HPDE6-E6E7 (cell line): ENCODE results near the gene PROX2.

Experiments
- DNase-seq: peaks from one replicate; pipeline ENCODE4 v3.0.0; 2011; ENCODE audit warnings: missing footprints; ENCODE audit errors: extremely low spot score

PROX2 gene

DNA sequence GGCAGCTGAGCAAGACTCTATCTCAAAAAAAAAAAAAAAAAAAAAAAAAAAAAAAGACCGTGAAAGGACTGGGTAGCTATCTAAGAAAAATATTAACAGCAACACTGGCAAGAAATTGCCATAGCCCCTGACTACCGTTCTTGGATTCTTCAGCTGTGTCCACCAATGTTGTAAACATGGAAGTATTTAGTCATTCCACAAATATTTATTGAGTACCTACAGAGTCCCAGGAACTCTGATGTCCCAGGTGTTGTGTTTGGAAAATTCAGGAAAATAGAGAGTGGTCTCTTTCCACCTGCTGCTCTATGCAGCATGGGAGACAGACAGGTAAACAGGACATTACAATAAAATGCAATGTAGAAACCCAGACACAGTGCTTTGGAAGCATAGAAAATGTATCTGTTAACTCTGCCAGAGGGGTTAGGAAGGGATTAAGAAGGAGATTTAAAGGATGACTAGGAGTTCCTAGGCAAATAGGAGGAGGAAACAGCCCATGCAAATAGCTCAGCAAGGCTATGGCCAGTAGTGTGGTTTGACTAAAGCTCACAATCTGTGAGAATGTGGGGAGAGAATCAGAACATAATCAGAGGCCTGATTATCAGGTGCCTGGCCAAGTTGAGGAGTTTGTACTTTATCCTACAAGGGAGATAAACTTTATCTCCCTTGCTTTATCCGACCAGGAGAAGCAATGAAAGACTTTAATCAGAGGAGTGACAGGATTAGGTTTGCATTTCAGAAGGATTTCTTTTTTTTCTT is 3.7 kb upstream of the PROX2 start:
- no peak for DNase-seq

DNA sequence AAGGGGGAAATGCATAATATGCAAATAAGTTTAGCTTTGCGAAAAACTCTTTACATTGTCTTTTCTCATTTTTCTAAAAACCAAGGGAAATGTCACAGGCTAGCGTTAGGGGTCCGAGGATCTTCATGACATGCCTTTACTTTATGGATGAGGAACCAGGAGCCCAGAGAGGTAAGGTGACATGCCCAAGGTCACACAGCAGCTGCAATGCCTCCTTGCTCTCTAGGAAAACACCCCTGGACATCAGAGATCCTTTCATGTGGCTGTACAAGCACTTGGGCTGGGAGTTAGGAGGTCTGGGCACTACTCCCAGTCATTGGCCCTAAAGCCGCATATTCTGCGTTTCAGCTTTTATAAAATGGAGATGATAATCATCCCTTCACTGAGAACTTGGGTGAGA is 741 bp downstream of the PROX2 start:
- no peak for DNase-seq

DNA sequence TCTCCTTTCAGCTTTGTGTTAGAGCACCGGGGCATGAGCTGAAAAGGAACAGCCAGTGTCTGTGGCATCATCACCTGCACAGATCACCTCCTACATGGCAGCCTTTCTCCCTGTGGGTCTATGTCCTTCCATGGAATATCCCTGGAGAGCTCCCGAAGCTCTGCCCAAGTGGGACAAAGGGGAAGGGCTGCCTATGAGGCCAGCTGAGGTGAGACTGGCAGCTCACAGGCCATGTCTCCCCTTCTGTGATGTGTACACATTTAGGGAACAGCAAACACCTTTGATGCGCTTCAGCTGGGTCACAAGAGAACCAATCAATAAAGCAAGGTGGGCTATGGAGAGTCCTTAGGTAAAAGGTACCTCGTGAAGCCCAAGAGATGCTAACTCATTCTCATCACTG is 4.1 kb downstream of the PROX2 start:
- DNase-seq = no peak

DNA sequence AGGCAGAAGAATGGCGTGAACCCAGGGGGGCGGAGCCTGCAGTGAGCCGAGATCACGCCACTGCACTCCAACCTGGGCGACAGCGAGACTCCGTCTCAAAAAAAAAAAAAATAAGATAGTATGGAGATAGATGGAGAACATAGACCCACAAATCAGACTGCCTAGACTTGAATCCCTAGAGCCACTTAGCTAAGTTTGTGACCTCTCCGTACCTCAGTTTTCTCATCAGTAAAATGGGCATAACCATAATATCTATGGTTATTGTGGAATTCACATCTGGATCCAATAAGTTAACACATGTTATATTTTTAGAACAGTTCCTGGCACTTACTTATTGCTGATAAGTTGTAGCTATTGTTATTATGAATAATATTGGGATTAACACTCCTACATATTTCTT is 7.2 kb downstream of the PROX2 start:
- no peak for DNase-seq

DNA sequence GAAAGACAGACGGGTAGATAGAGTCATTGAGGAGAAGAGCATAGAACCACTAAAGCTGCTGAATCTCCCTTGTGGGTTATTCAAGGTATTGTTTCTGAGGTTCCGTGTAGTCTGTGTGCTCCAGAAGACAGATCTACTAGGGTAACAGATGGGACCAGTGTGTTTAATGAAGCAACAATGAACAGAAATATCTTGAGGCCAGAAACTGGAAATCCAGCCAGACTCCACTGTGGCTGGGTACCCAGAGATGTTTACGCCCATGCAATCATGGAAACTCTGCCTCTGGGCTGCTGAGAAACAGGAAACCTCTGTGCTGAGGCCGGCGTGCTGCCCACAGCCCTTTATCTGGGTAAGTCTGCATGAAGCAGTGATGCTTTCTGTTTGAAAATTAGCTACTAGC is 8.3 kb downstream of the PROX2 start:
- DNase-seq = no peak

DNA sequence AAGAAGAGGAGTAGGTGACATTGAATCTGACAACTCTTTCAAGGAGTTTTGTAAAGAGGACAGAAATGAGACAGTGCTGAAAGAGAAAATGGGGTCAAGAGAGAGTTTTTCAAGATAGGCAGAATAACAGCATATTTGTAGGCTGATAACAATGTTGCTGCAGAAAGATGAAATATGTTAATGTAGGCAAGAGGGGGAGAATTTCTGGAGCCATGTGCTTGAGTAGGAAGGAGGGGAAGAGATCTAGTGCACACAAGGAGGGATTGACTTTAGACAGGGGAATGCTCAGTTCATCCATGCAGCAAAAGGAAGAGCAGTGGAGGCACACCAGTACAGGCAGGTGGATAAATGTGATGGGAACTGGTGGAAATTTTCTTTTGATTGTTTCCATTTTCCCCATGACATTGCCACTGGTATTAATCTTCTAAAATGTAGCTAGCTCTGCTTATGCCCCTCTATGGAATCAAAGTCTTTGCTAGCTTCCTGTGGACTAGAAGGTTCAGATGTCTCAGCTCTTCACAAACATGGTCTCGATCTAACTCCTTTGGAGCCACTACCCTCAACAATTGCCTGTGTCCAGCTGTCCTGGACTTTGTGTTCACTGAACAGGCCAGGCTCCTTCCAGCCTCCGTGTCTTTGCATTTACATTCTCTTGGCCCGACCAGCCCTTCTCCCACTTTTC is 9.1 kb downstream of the PROX2 start:
- DNase-seq = no peak

DNA sequence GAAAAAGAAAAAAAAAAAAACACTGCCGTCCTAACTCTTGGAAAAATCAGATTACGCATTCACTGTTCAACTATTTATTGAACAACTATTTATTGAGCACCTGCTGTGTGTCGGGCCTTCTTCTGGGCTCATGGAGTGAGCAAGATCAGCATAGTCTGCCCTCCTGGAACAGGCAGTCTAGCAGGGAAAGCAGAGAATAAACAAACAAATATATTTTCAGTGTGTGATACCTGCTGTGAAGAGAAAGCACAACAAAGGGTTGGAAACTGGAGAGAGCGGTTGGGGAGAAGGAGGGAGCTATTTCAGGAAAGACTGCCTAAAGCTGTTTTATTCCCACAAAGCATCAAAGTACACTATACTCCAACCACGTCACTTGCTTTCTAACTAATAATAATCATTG is 10.8 kb downstream of the PROX2 start:
- DNase-seq = no peak

DNA sequence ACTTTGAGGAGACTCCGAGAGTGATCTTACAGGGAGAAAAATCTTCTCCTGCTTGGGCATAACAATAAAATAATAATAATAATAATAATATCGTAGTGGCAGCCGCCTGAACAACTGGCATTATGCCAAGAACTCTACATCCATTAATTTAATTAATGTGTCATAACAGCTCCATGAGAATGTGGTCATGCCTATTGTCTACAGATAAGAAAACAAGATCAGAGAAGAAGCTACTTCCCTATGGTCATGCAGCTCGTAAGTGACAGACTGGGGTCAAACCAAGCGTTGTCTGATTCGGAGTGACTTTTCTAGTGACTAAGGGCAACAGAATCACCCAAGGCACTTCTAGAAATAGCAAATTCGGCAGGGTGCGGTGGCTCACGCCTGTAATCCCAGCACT is 11.7 kb downstream of the PROX2 start:
- DNase-seq = no peak

DNA sequence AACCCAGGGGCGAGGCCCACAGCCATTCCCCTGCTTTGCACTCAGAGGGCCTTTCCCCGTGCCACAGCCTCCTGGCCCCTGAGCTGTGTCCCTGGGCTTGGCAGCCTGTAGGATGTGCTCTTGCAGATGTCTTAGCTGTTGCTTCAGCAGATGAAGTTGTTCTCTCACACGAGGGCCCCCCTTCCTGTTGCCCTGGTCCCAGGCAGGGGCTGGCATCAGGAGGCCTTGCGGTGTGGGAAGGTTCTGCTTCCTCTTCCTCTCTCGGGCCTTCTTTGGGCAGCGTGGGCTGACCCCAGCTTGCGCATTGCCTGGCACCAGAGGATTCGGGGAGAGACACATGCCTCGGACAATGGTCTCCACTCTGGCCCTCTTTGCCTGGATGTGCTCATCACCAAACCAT is 12.7 kb downstream of the PROX2 start:
- DNase-seq = no peak

DNA sequence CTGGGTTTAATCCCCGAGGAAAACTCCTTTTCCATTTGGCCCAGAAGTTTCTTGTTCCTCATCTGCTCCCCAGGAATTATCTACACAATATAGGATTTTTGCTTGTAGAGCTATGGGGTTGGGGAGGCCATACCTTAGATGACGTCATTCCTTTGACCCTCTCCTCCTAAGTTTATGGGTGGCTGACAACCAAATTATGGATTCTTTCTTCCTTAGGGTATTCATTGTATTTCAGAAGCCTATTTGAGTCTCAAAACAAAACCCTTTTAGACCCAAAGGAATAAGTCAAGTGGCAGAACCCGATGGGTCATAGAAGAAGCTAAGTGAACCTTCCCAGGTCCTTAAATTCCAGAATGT is 14.2 kb downstream of the PROX2 start:
- DNase-seq = no peak

DNA sequence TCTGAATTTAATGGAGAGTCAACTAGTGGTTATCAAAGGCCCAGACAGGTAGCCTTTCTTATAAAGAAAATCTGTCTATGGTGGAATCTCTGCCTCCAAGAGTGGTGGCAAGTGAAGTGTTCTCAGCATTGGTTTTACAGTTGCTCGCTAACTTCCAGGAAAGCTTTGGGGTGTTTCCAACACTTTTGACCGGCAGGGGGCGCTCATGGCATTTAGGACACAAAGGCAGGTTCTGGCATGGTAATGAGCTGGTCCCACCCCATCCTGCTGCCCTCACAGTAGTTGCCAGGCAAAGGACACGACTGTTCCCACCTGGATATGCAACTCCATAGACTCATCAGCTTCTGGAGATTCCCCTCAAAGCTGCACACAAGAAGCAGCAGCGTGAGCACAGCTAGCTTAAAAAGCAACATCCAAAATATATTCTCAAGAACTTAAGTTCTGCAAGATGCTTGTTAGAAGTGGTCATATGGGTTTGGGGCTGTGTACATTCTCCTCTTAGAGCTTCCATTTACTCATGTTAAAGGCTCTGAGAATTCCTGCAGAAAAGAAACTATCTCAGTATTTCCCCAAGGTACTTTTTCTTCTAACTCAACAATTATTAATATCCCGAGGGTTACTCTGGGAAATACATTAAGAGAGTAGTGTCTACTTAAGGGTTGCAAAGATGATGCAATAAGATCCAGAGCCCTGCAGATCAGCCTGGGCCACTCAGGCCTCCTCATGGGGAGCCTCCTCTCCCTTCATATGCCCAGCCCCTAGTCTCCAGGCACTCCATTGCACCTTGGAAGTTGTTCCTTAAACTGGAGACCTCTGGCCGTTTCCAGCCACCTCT is 14.8 kb downstream of the PROX2 start:
- DNase-seq = peak; percentile 69

DNA sequence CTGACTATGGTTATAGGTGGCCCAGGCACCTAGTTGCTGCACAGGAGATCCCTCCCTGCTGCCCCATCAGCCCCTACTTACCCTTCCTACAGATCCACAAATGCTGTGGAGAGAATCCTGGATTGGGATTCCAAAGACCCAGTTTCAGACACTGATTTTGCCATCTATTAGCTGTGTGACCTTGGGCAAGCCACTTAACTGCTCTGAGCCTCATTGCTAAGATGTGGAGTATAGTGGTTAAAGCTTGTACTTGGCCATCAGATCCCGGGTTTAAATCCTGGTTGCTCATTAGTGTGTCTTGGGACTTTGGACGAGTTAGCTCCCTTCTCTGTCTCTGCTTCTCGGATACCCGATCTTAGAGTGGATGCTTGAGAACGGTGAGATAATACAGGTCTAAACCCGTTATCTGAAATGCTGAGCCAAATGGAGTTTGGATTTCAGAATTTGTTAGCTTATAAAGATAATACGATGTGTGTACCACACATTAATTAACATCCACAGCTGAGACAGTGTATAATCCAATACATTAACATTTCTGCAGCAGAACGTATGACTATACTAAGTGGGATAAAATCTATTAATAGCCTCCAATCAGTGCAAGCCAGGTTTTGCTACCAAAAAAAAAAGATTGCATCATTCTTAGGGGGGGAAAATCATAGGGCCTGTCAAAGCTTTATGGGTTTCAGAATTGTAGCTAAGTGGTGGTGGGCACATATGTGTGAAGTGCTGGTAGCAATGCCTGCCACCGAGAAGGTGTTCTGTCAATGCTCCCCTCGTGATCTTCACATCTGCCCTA is 16.0 kb downstream of the PROX2 start:
- no peak for DNase-seq

DNA sequence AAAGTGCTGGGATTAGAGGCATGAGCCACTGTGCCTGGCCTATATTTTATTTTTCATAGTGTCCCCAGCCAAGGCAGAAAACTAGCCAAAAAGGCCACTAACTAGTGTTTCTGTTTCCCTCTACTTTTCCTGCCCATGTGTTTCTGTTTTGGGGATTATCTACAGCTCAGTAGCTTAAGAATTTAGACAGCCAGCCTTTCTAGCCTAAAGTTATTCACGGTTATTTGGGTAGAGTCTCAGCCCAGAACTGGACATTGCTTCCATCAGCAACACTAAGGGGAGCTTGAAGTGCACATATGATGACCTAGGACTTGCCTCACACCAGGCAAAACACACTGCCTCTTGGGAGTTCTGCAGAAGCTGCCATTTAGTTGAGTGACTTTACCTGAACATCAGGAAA is 17.9 kb downstream of the PROX2 start:
- DNase-seq = no peak

DNA sequence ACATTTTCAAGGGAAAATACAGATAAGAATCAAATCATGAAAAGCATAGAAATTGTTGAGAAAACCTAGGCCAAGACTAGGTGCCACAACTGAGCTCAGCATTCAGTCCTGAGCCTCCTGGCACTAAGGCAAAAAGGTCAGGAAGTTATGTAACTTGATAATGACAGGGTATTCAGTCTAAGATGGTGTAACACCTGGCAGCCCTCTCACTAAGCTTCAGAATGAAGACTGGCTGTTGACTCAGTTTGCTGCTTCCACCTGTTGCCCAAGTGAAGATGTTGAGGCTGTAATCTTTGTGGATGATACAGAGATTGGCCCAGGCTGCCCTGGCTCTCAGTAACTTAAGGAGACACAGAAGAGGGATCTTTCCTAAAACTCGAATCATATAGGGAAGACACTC is 19.6 kb downstream of the PROX2 start:
- DNase-seq = no peak

DNA sequence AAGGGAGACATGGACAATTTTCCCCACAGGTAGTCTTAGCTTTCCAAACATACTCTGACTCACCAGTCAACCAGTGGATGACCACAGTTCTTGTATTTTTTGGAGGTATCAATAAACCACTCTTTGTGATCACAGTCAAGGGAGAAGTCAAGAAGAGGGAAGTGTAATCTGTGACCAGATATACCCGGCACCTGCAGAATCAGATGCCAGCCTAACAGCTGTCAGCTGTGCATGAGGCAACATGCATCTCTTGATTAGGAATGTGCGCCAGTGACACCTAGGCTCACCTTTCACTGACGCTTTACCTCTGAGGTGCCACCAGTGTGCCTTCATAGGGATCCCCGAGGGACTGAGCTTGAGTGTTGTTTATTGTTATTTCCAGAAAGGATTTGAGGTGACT is 20.0 kb downstream of the PROX2 start:
- DNase-seq = no peak

DNA sequence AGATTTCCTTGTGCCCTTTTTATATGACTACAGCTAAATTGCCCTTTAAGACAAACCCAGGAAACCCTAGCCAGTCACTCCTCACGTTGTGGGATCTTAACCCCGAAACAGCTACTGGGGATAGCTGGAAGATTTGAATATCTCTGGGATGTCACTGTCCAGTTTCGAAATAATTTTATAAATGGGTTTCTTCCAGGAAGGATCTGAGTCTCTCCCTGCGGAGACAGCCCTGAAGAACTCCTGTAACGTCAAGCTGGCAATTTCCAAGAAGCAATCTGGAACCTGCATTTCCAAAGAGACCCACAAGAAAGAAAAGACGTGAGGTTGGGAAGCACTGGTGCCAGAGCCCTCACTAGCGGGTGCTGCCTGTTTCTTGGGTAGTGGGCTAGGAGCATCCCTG is 20.9 kb downstream of the PROX2 start:
- no peak for DNase-seq

DNA sequence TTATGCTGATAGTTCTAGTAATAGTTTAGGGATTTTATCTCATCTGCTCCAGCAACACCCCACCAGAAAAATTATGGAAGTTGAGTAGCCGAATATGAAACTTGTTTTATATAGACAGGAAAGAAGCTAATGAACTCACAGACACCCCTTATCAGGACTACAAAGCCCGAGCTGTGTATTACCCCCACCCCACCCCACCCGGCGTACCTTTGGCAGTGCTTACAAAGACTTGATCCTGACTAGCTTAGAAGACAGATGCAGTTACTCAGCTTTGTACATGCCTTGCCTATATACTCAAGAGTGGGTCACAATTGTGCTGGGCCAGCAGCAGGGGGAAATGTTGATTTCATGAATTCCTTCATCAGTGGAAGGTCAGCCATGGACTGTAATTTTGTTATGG is 22.4 kb downstream of the PROX2 start:
- DNase-seq = no peak

DNA sequence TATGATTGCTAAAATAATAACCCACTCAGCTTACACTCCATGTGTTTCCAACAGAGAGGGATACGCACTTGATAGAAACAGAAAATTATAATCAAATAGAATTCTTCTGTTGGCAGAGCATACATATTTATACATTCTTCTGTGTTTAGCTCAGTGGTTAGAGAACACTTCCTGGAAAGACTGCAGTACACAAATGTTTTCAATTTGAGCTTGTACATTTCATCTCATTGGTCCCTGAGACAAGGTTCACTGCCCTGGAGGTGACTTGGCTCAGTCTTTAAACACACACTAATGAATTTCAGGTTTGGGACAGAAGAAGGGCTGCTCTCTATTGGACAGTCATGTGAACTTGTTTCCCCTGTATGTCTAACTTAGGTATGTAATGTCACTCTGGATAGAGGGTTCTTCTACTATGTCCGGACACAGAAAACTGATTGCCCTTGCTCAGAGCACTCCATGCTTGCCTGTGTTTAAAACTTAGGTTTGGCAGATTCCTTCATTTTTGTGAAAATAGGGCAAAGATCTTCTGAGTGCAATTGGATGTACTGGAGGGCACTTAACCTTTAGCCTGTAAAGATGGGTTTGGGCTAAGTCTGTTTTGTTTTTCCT is 22.9 kb downstream of the PROX2 start:
- no peak for DNase-seq

DNA sequence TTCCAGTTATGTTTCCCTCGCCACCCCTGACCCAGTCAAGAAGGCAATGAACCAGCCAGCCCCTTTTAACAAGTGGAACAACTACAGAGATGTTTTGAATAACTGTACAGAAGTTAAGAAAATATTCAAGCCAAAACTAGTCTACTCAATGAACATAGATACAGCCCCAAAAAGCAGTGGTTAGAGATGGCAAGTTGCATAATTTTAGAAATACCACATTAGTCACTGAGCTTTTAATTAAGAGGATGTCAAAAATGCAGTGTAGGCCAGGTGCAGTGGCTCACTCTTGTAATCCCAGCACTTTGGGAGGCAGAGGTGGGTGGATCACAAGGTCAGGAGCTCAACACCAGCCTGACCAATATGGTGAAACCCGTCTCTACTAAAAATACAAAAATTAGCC is 27.2 kb downstream of the PROX2 start:
- DNase-seq = no peak

DNA sequence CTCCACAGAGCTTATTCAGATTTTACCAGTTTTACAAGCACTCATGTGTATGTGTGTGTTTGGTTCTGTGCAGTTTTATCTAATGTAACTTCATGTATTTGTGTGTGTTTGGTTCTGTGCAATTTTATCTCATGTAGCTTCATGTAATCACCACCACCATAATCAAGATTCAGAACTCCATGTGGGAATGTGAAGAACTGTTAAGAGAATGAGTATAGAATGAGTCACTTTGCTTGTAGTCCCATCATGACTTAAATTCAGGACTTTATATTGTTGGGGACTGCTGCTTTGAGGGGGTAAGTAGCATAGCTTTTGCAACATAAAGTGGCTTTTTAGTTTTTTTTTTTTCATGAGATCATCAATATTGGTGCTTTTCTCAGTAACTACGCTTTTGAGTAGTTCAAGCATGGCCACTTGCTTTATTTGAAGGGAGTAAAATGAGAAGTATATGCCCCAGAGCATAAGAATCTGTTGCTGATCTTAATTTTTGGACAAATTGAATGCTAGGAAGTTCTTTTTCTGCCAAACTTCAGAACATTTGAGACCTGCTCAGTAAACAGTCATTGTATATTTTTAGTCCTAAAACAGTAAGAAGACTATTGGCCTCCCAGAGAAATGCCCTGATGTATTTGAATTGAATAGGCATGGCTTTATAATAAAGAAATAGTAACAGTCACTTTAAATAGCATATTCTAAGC is 28.8 kb downstream of the PROX2 start:
- no peak for DNase-seq

DNA sequence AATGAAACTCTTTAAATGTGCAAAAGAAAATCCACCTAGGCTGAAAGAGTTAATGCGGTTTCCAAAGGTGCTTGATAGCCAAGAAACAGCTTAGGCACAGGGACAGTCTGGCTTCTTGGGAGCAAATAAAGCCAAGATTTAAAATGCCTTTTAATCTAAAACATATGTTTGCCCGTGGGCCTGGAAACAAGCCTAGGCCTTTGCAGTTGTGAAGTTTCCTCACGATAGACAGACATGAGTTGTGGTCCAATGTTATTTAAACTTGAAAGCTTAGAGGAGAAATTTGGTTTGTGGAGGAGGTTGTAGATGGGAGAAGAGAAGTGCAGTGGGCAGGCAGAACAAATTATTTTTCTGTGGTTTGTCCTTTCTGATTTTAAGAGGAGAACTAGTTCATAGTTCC is 29.8 kb downstream of the PROX2 start:
- DNase-seq = no peak
